Keratinocyte (primary cell): ENCODE data around the gene ANKFY1.

Source experiments
- EZH2 ChIP-seq: IDR thresholded peaks from one replicate; pipeline ENCODE4 v1.6.1; 2012; ENCODE audit warnings: inconsistent platforms, mild to moderate bottlenecking, low read length, moderate library complexity
- TF ChIP-seq, protein P1 (sequence below), 3 experiments: IDR thresholded peaks in 1 of 3; conservative IDR thresholded peaks in 1 of 3; optimal IDR thresholded peaks in 1 of 3; 2 replicates in 2 of 3; 3 replicates in 1 of 3; pipeline versions ENCODE3 to v1.5.1; 2011; ENCODE audit warnings: low read length in 3 of 3, mild to moderate bottlenecking in 3 of 3, moderate library complexity in 2 of 3, control low read depth in 1 of 3, inconsistent platforms in 1 of 3; ENCODE audit not compliant: insufficient read depth in 2 of 3; ENCODE audit errors: extremely low read depth in 1 of 3

GRCh38 chr17:4215882-4216570 is 47.8 kb downstream of the ANKFY1 start:
- no peak for TF ChIP-seq EZH2
- TF ChIP-seq, protein P1, sequence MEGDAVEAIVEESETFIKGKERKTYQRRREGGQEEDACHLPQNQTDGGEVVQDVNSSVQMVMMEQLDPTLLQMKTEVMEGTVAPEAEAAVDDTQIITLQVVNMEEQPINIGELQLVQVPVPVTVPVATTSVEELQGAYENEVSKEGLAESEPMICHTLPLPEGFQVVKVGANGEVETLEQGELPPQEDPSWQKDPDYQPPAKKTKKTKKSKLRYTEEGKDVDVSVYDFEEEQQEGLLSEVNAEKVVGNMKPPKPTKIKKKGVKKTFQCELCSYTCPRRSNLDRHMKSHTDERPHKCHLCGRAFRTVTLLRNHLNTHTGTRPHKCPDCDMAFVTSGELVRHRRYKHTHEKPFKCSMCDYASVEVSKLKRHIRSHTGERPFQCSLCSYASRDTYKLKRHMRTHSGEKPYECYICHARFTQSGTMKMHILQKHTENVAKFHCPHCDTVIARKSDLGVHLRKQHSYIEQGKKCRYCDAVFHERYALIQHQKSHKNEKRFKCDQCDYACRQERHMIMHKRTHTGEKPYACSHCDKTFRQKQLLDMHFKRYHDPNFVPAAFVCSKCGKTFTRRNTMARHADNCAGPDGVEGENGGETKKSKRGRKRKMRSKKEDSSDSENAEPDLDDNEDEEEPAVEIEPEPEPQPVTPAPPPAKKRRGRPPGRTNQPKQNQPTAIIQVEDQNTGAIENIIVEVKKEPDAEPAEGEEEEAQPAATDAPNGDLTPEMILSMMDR (optimal IDR thresholded peaks at IDR 0.05 in 1 of 3, IDR thresholded peaks at IDR 0.05 in 1 of 3, conservative IDR thresholded peaks at IDR 0.05 in 1 of 3; ENCODE audit: extremely low read depth in 1 of 3, insufficient read depth in 2 of 3, low read length in 3 of 3): no peak
